GM18867 (cell line): ENCODE measurements around the gene SLC16A3.

Source experiments
- ATAC-seq: cut with Tn5 transposase; IDR thresholded peaks from one replicate; pipeline ENCODE4 v1.9.1; 2021; ENCODE audit warnings: mild to moderate bottlenecking, moderate library complexity; ENCODE audit not compliant: unreplicated experiment

The SLC16A3 gene

DNA sequence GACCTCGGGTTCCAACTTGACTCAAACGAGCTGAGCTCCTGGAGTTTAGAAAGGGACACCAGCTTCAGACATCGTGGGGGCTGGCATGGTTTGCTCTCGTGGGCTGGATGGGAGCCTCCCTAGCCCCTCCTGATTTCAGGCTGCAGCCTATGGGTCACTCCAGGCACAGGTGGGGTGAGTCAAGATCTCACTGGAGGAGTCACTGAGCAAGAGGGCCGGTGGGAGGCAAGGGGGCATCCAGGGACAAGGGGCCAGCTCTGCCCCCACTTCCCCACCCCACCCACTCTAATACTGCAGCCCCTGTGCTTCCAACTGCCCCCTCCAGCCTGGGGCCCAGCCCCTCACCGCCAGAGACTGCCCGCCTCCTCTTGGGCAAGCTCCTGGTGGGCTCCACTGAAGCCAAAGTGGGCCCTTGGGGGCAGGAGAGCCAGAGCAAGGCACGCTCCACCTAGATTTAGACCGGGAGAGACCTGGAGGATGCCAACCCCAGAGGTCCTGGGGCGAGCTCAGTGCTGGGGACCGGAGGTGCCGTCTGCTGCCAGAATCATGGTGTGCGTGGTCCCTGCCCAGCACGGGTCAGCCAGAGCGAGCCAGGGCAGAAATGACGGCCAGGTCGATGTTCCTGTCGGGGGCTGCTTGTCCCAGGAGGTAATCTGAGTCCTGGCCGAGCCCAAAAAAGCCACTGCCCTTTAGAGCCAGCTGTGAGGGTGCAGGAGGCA, 6.4 kb downstream of the SLC16A3 start:
- ATAC-seq, result no peak

DNA sequence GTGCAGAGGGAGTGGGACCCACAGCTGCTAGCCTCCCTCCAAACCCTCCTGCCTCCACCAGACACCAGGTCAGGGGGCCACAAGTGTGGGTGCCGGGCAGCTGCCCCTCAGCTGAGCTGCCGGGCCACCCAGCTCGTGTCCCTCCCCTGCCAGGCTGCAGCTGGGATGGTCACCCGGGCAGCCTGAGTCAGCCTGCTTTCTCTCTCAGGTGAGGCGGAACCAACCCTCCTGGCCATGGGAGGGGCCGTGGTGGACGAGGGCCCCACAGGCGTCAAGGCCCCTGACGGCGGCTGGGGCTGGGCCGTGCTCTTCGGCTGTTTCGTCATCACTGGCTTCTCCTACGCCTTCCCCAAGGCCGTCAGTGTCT, 6.9 kb downstream of the SLC16A3 start:
- no peak for ATAC-seq

DNA sequence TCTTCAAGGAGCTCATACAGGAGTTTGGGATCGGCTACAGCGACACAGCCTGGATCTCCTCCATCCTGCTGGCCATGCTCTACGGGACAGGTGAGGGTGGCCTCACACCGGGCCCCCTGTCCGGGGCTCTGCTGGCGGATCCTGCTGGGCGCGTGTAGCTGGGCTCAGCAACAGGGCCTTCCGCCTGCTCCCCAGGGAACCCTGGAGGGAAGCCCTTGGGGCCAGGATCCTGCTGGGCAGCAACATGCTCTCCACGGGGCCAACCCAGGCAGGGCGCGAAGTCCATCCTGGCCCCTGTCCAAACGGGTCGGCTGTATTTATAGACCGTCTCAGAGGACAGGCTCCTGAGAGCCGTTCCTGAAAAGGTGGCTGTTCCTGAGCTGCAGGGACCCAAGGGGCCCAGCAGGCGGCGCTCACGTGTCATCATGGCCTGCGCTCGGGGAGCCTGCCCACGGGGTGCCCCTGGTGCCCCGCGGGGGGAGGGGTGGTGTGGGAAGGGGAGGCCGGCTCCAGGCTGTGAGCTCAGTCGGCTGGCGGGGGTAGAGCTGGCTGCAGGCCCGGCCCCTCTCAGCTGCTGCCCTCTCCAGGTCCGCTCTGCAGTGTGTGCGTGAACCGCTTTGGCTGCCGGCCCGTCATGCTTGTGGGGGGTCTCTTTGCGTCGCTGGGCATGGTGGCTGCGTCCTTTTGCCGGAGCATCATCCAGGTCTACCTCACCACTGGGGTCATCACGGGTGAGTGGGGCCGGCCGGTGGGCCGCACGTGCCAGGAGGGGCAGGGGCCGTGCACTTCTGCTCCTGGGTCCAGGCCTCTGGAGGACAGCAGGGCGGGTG, 7.5 kb downstream of the SLC16A3 start:
- no peak for ATAC-seq

DNA sequence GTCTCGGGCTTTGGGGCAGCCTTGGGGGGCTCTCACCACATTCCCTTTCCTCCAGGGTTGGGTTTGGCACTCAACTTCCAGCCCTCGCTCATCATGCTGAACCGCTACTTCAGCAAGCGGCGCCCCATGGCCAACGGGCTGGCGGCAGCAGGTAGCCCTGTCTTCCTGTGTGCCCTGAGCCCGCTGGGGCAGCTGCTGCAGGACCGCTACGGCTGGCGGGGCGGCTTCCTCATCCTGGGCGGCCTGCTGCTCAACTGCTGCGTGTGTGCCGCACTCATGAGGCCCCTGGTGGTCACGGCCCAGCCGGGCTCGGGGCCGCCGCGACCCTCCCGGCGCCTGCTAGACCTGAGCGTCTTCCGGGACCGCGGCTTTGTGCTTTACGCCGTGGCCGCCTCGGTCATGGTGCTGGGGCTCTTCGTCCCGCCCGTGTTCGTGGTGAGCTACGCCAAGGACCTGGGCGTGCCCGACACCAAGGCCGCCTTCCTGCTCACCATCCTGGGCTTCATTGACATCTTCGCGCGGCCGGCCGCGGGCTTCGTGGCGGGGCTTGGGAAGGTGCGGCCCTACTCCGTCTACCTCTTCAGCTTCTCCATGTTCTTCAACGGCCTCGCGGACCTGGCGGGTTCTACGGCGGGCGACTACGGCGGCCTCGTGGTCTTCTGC, 8.4 kb downstream of the SLC16A3 start:
- no peak for ATAC-seq

DNA sequence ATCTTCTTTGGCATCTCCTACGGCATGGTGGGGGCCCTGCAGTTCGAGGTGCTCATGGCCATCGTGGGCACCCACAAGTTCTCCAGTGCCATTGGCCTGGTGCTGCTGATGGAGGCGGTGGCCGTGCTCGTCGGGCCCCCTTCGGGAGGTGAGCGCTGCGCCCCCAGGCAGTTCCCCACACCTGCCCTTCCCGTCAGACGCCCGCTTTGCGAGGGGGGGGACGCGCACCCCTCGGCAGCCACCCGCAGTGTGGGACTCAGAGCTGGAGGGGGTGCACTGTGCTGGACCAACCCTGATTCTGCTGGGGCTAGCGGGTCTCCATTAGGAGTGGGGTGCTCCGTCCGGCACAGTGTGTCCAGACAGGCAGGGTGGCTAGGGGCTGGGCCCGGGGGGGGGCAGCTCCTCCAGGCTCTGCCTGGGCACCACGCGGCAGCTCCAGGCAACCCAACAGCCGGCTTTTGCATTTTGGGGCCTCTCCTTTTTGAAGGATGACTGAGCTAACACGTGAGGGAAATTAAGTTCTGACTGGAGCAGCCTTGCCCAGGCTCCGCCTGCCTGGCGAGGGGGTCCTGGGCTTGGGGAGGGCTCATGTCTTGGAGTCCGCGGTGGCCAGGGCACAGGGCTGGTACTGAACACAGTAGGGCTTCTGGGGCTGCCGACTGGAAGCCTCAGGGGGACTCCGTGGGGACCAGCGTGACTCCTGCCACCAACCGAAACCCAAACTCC, 9.1 kb downstream of the SLC16A3 start:
- ATAC-seq, result no peak

DNA sequence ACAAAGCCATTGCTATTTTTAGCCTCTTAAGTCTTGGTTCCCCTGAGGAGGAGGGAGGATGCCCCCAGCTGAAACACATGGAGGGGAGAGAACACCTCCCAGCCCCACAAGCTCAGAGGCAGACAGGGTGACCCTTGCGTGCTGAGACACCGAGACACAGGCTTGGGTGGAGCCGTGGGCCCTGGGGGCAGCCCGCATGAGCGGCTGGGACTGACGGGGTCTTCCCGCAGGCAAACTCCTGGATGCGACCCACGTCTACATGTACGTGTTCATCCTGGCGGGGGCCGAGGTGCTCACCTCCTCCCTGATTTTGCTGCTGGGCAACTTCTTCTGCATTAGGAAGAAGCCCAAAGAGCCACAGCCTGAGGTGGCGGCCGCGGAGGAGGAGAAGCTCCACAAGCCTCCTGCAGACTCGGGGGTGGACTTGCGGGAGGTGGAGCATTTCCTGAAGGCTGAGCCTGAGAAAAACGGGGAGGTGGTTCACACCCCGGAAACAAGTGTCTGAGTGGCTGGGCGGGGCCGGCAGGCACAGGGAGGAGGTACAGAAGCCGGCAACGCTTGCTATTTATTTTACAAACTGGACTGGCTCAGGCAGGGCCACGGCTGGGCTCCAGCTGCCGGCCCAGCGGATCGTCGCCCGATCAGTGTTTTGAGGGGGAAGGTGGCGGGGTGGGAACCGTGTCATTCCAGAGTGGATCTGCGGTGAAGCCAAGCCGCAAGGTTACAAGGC, 9.8 kb downstream of the SLC16A3 start:
- ATAC-seq, result no peak

DNA sequence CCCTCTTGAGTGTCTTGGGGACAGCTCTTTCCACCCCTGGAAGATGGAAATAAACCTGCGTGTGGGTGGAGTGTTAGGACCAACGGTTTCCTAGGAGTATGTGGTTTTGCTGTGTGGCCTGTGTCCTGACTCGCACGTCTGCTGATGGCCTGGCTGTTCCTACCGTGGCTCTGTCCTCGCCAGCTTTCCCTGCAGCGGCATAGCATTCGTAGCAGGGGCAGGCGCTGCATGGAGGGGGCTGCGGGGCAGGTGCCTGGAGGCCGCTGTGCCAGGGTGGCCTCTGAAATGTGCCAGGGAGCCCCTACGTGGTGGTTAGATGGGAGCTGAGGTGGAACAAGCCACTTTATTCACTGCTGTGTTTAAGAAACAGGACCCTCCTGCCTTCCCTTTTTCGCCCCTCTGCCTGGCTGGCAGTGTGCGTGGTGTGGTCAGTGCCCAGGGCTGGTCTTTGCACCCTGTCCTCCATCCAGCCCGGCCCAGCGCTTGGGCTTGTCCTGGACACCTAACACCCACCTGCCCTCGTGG, 10.6 kb downstream of the SLC16A3 start:
- ATAC-seq, result no peak

DNA sequence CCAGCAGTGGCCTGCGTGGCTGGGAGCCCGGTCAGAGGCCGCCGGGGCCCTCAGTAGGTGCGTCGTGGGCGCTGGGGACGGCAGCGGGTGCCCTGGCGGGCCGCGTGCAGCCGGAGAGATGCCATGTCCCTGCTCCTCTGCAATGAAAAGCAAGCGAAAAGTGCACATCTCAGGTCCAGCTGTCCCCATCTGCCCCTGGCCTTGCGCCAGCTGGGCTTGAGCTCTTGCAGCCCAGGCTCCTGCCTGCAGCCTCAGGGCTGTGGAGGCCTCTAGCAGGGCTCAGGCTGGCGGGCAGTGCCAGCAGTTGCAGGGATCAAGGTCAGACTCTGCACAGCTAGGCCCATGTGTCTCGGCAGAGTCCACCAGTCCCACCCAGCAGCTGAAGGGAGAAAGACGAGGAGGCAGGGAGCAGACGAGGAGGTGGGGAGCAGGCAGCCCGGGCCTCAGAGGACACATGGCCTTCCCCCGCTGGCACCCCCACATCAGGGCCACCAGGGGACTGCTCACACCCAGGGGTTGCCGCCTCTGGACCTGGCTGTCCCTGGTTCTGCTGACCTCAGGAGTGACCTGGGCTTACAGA, 11.2 kb downstream of the SLC16A3 start:
- ATAC-seq, result no peak

DNA sequence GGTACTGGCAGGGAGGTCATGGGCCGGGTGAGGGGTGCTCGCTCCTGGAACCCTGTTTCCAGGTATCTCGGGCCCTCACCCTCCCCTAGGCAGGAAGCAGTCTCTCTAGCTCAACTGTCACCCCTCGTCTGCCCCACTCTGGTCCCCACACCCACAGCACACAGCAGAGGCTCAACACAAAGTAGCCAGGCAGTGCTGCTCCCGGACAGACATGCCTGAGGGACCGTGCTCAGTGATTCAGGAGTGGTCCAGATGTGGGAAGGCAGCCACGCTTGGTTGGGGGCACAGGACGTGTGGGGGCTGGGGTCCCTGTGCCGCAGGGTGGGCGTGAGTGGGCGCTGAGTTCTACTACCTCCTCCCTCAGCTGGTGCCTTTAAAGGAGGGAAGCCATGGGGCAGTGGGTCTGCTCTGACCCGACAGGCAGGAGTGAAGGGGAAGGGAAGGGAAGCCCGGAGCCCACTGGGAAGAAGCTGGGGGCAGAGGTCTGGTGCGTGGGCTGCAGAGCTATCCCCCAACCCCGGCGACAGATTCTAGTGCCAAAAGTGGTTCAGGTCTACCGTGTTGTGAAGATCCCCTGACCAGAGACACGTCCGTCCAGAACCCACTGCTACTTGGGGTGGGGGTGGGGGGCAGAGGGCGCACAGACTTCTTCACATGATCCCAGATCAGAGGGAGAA, 11.8 kb downstream of the SLC16A3 start:
- ATAC-seq, result no peak

DNA sequence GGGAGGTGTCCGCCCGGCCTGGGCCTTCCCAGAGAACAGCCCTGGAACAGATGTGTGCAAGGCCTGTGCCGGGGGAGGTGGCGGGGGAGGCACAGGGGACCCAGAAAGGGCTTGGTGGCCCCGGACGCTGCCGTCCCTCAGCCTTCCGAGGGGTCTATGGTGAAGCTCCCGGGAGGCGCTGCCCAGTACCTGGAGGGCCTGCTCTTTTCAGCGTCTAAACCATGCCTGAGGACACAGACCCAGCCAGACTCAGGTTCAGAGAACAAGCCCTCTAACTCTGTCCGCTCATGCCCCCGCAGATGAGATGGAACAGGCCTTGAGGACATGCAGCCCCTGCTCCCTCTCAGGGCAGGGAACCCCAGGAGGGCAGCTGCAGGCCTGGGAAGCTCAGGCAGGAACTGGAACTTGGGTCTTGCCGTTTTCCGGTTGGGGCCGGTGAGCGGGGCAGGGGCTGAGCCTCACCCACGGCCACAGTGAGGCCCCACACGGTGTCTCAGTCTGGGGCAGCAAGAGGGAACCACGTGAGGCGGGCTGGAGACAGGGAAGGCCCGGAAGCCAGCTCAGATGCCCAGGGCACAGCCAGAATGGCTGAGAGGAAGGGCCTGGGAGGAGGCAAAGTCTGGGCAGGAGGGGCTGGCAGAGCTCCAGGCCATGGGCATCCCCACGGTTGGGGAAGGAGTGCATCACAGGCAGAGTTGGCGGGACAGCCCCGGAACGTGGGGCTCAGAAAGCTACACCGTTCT, 12.5 kb downstream of the SLC16A3 start:
- no peak for ATAC-seq

DNA sequence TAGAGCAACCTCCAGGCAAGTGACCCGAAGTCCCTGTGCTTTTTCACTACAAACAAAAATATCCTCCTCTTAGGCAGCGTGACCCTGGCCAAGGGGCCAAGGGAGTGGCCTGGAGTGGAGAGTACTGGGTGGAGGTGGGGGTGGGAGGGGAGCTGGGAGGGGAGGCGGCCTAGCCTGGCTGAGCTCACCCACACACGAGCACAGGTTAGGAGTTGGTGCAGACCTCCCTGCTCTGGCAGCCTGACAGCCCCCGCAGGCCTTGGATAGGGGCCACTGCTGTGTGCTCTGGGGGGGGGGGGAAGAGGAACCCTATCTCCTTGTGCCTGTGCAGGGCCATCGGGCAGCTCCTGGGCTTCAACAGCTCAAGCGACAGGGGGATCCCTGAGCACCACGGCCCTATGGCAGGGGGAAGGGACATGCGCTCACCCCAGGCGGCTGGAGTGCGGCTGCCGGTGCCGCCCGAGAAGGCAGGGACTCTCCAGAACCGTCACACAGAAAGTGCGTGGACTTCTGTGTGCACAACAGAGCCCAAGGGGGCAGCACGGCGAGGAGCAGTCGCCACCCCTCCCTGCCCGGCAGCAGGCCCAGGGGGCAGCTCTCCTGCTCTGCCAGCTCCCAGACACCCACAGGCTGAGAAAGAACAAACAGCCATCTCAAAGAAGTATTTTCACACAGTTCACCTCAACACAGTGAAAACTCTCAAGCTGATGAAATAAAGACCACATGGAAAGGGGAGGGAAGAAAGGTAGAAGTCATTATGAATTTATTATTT, 13.3 kb downstream of the SLC16A3 start:
- no peak for ATAC-seq

DNA sequence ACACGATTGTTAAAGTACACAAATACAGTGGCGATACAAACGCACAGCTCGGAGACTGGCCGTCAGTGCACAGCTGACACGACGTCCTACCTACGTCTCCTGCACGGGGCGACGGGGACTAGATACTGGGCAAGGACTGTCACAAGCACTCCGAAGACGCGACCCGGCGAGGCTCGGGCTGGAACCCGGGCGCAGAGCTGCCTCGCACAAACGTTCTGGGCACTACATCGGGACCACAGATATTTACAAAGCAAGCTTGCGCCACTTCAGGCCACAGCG, 13.8 kb downstream of the SLC16A3 start:
- no peak for ATAC-seq

DNA sequence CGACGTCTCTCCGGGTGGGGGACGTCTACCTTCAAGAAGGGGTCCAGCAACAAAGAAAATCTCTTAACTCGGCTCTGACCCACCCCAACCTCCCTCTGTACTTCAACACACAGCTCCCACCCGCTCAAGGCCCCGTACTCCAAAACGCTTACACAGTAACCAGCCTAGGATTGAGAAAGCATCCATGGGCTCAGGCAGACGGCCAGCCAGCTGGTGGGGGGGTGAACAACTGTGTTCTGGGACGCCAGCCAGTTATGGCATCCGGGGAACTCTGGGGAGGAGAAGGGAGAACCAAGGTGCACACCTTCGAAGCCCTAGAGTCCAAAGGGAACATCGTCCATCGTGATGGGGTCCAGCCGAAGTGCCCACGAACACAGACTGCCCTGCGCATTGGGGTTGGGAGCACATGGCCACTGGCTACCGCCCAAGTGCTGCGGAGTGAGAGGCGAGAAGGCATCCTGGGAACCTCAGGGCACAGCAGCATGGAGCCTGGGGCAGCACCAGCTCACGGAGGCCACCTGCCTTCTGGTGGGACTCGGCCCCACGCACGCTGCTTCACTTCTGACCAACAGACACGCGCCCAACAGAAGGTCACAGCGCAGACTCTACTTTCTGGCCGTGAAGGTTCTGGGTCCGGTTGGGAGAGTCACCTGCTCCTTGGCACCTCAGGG, 14.3 kb downstream of the SLC16A3 start:
- ATAC-seq, result no peak

DNA sequence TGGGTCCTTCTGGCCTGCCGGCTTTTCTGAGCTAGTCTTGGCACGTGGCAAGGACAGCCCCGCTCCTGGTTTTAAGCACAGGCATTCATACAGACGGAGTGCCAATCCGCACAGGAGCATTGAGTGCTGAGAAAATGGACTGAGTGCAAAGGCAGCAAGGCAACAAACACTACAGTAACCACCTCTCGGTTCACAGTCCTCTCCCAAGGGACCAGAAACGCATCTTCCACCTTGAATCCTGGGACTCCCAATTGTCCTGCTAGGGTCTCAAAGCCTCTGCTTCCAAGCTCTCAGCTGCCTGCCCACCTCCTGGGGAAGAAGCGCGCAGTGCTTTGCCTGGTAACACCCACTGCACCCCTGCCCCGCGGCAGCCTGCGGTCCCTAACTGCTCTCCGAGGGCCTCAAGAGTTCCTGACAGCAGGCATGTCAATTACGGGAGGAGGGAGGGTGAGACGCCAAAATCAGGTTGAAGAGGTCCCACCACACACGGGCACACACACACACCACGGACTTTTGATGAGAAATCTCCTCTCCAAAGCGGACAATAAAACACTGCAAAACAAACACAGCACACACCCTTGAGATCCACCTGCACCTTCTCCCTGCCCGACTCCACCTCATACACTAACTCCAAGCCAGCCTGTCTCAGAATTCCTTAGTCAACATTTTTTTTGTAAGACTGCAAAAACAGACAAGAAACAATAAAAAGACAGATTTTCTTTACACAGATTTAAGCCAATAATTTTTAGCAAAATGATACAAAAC, 15.0 kb downstream of the SLC16A3 start:
- ATAC-seq, result no peak

DNA sequence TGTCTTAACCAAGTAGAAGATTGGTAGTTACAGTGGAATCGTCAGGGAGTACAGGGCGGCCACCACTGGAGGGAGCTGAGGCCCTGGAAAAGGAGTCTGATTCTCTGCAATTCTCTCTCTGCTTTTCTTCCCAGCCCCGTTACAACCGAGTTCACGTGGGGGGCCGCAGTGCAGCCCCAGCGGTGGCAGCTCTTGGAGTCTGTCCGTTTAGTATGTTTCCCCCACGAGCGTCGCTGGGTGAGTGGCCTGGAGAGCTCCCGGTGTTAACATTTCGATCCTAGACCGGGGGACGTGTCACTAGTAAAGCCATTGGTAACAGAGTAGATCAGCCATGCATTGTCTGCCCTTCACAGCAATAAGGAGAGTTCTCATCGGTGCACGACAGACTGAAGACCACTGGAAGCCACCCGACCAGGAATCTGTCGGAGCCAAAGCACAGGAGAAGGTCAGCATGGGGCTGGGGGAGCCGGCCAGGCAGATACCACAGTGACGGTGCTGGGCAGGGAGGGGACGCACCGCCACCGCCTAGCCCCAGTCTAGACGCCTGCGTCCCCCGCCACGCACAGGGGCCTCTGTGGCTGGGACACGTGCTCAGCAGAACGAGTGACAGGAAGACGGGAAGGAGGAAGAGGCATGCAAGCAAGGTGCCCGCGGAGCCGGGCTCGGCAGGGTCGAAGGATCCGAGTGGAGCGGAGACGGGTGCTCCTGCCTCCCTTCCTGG, 15.7 kb downstream of the SLC16A3 start:
- ATAC-seq, result no peak
